SK-N-SH treated with all-trans-retinoic acid at 6 μM for 48 hours (cell line): Measurements from ENCODE around the gene CTCF.
"Not testable (repeated sequence)": the region's sequence is repeated elsewhere in the genome, so short reads cannot be mapped to it uniquely, and the experiment has no call there.

Experiments used
- ATAC-seq: fragments of 200-7000 bp; cut with Tn5 transposase; 3 replicates; pipeline ENCODE4 v1.9.1; 2020; ENCODE audit warnings: mild to moderate bottlenecking, moderate library complexity
- ARNTL ChIP-seq: fragments of 450-650 bp; formaldehyde crosslinking; IDR thresholded peaks from 2 replicates; pipeline ENCODE4 v1.5.0; 2020; ENCODE audit warnings: low read depth, mild to moderate bottlenecking, moderate library complexity, borderline replicate concordance
- BACH2 ChIP-seq: fragments of 250-450 bp; sonication (Bioruptor Pico); IDR thresholded peaks from 2 replicates; pipeline ENCODE4 v1.9.0; 2021; ENCODE audit warnings: mild to moderate bottlenecking, borderline replicate concordance
- CSDC2 ChIP-seq: fragments of 250-450 bp; sonication (Bioruptor Pico); IDR thresholded peaks from 2 replicates; pipeline ENCODE4 v1.5.0; 2020; ENCODE audit warnings: mild to moderate bottlenecking, moderate library complexity
- CSRNP3 ChIP-seq: fragments of 250-450 bp; sonication (Bioruptor Pico); IDR thresholded peaks from 2 replicates; pipeline ENCODE4 v1.5.1; 2021; ENCODE audit warnings: mild to moderate bottlenecking, moderate library complexity
- ESRRG ChIP-seq: fragments of 250-450 bp; sonication (Bioruptor Pico); IDR thresholded peaks from 2 replicates; pipeline ENCODE4 v1.6.1; 2021; ENCODE audit warnings: mild to moderate bottlenecking
- GLIS3 ChIP-seq: fragments of 250-450 bp; sonication (Bioruptor Pico); IDR thresholded peaks from 2 replicates; pipeline ENCODE4 v1.5.0; 2020; ENCODE audit warnings: mild to moderate bottlenecking, moderate library complexity
- ISL1 ChIP-seq: fragments of 250-450 bp; sonication (Bioruptor Pico); IDR thresholded peaks from 2 replicates; pipeline ENCODE4 v2.1.2; 2022; ENCODE audit warnings: mild to moderate bottlenecking, moderate library complexity
- OSR1 ChIP-seq: fragments of 250-450 bp; sonication (Bioruptor Pico); IDR thresholded peaks from 2 replicates; pipeline ENCODE4 v1.8.0; 2022; ENCODE audit warnings: moderate library complexity, mild to moderate bottlenecking, inconsistent platforms
- POU6F1 ChIP-seq: fragments of 250-450 bp; sonication (Bioruptor Pico); IDR thresholded peaks from 2 replicates; pipeline ENCODE4 v1.8.0; 2021; ENCODE audit warnings: low read depth, mild to moderate bottlenecking, moderate library complexity, borderline replicate concordance
- PPARA ChIP-seq: fragments of 250-450 bp; sonication (Bioruptor Pico); IDR thresholded peaks from 2 replicates; pipeline ENCODE4 v1.5.0; 2020; ENCODE audit warnings: mild to moderate bottlenecking, borderline replicate concordance
- RARB ChIP-seq: fragments of 250-450 bp; sonication (Bioruptor Pico); IDR thresholded peaks from 2 replicates; pipeline ENCODE4 v1.8.0; 2021; ENCODE audit warnings: mild to moderate bottlenecking, moderate library complexity
- TCF4 ChIP-seq: fragments of 250-450 bp; sonication (Bioruptor Pico); IDR thresholded peaks from 2 replicates; pipeline ENCODE4 v1.8.0; 2021; ENCODE audit warnings: mild to moderate bottlenecking, moderate library complexity, borderline replicate concordance
- TOX ChIP-seq: fragments of 250-450 bp; sonication (Bioruptor Pico); IDR thresholded peaks from 2 replicates; pipeline ENCODE4 v1.8.0; 2021; ENCODE audit warnings: mild to moderate bottlenecking, moderate library complexity, borderline replicate concordance
- ZC3H10 ChIP-seq: fragments of 250-450 bp; sonication (Bioruptor Pico); IDR thresholded peaks from 2 replicates; pipeline ENCODE4 v1.5.1; 2021; ENCODE audit warnings: mild to moderate bottlenecking, moderate library complexity
- ZFP3 ChIP-seq: fragments of 250-450 bp; sonication (Bioruptor Pico); IDR thresholded peaks from 2 replicates; pipeline ENCODE4 v1.5.0; 2020; ENCODE audit warnings: mild to moderate bottlenecking, moderate library complexity
- ZFP30 ChIP-seq: fragments of 450-650 bp; formaldehyde crosslinking; IDR thresholded peaks from 2 replicates; pipeline ENCODE4 v1.5.0; 2022; ENCODE audit warnings: mild to moderate bottlenecking, moderate library complexity
- ZNF565 ChIP-seq: fragments of 450-650 bp; formaldehyde crosslinking; conservative IDR thresholded peaks from 2 replicates; pipeline ENCODE4 v1.5.0; 2020; ENCODE audit warnings: low read depth, mild to moderate bottlenecking, moderate library complexity
- ZNF70 ChIP-seq: fragments of 450-650 bp; formaldehyde crosslinking; IDR thresholded peaks from 2 replicates; pipeline ENCODE4 v1.5.0; 2020; ENCODE audit warnings: mild to moderate bottlenecking, moderate library complexity
- ZNF8 ChIP-seq: fragments of 450-650 bp; formaldehyde crosslinking; IDR thresholded peaks from 2 replicates; pipeline ENCODE4 v1.5.0; 2020; ENCODE audit warnings: mild to moderate bottlenecking, moderate library complexity
- TF ChIP-seq, protein P1 (sequence below): fragments of 250-450 bp; sonication (Bioruptor Pico); IDR thresholded peaks from 2 replicates; pipeline ENCODE4 v1.5.0; 2020; ENCODE audit warnings: mild to moderate bottlenecking, moderate library complexity
- TF ChIP-seq, protein P2 (sequence below): fragments of 250-450 bp; sonication (Bioruptor Pico); IDR thresholded peaks from 2 replicates; pipeline ENCODE4 v1.8.0; 2020; ENCODE audit warnings: mild to moderate bottlenecking, moderate library complexity, borderline replicate concordance

CTCF gene

GRCh38 chr16:67533024-67533560, 29.2 kb upstream of the CTCF start:
- TF ChIP-seq TCF4 (CRISPR knock-in tag) (no peak), CSDC2 (CRISPR knock-in tag) (no peak), ZC3H10 (CRISPR knock-in tag) (no peak), ESRRG (CRISPR knock-in tag) (no peak), BACH2 (CRISPR knock-in tag) (no peak), ZNF70 (CRISPR knock-in tag) (no peak), RARB (no peak), ISL1 (CRISPR knock-in tag) (no peak), PPARA (CRISPR knock-in tag) (no peak), TOX (CRISPR knock-in tag) (no peak), GLIS3 (CRISPR knock-in tag) (no peak), CSRNP3 (CRISPR knock-in tag) (no peak), OSR1 (CRISPR knock-in tag) (no peak), POU6F1 (CRISPR knock-in tag) (no peak), ZFP30 (CRISPR knock-in tag) (no peak), ZNF565 (no peak), ARNTL (CRISPR knock-in tag) (no peak), ZNF8 (CRISPR knock-in tag) (no peak)
- TF ChIP-seq, protein P1, sequence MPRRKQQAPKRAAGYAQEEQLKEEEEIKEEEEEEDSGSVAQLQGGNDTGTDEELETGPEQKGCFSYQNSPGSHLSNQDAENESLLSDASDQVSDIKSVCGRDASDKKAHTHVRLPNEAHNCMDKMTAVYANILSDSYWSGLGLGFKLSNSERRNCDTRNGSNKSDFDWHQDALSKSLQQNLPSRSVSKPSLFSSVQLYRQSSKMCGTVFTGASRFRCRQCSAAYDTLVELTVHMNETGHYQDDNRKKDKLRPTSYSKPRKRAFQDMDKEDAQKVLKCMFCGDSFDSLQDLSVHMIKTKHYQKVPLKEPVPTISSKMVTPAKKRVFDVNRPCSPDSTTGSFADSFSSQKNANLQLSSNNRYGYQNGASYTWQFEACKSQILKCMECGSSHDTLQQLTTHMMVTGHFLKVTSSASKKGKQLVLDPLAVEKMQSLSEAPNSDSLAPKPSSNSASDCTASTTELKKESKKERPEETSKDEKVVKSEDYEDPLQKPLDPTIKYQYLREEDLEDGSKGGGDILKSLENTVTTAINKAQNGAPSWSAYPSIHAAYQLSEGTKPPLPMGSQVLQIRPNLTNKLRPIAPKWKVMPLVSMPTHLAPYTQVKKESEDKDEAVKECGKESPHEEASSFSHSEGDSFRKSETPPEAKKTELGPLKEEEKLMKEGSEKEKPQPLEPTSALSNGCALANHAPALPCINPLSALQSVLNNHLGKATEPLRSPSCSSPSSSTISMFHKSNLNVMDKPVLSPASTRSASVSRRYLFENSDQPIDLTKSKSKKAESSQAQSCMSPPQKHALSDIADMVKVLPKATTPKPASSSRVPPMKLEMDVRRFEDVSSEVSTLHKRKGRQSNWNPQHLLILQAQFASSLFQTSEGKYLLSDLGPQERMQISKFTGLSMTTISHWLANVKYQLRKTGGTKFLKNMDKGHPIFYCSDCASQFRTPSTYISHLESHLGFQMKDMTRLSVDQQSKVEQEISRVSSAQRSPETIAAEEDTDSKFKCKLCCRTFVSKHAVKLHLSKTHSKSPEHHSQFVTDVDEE (CRISPR knock-in tag), result no peak

DNA sequence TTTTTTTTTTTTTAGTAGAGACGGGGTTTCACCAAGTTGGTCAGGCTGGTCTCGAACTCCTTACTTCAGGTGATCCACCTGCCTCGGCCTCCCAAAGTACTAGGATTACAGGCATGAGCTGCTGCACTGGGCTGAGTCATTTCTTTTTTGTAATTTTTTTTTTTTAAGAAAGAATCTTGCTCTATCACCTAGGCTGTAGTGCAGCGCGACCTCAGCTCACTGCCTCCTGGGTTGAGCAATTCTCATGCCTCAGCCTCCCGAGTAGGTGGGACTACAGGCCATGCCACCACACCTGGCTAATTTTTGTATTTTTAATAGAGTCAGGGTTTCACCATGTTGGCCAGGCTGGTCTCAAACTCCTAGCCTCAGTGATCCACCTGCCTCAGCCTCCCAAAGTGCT, 28.3 kb upstream of the CTCF start:
- not testable (repeated sequence) for ATAC-seq

More at GRCh38 chr16:67533024-67533560, 29.2 kb upstream of the CTCF start:
- ATAC-seq, result no peak

DNA sequence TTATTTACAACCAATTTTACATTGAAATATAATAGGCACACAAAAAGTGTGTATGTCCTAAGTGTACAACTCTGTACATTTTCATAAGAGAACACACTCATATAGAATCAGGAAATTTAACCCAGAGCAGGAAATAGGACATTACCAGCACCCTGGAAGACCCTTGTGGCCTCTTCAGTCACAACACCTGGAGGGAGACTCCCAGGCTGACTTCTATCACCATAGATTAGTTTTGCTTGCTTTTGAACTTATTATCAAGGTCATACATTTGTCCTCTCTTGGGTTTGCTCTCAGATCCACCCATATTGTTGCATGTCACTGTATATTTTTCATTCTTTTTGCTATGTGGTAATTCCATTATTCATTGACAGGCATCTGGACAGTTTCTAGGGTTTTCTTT, 27.9 kb upstream of the CTCF start:
- TF ChIP-seq, protein P2, sequence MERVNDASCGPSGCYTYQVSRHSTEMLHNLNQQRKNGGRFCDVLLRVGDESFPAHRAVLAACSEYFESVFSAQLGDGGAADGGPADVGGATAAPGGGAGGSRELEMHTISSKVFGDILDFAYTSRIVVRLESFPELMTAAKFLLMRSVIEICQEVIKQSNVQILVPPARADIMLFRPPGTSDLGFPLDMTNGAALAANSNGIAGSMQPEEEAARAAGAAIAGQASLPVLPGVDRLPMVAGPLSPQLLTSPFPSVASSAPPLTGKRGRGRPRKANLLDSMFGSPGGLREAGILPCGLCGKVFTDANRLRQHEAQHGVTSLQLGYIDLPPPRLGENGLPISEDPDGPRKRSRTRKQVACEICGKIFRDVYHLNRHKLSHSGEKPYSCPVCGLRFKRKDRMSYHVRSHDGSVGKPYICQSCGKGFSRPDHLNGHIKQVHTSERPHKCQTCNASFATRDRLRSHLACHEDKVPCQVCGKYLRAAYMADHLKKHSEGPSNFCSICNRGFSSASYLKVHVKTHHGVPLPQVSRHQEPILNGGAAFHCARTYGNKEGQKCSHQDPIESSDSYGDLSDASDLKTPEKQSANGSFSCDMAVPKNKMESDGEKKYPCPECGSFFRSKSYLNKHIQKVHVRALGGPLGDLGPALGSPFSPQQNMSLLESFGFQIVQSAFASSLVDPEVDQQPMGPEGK (CRISPR knock-in tag), result no peak
- ATAC-seq, result no peak

- TF ChIP-seq ZC3H10 (CRISPR knock-in tag) (no peak), ZNF565 (no peak), TCF4 (CRISPR knock-in tag) (no peak), ISL1 (CRISPR knock-in tag) (no peak), OSR1 (CRISPR knock-in tag) (no peak), ZFP3 (CRISPR knock-in tag) (no peak), CSDC2 (CRISPR knock-in tag) (no peak)
- TF ChIP-seq, protein P2 (CRISPR knock-in tag), result no peak
- TF ChIP-seq, all 23 proteins: peak for 0
Measured at GRCh38 chr16:67535201-67535600, 27.1 kb upstream of the CTCF start.

More at GRCh38 chr16:67535201-67535600, 27.1 kb upstream of the CTCF start:
- ATAC-seq, result no peak
